Sigmoid colon (tissue), 3 donors: Measurements from ENCODE around the gene SLC17A9.

Experiments
- CTCF ChIP-seq, 4 experiments: fragments of 450-650 bp in 3 of 4; fragments of 200-600 bp in 1 of 4; IDR thresholded peaks; one replicate each; pipeline ENCODE4 v1.5.1; 2016 to 2019; ENCODE audit warnings: antibody characterized with exemption in 4 of 4, mild to moderate bottlenecking in 3 of 4, moderate library complexity in 2 of 4
- POLR2A ChIP-seq, 2 donors: fragments of 450-650 bp; IDR thresholded peaks; one replicate each; pipeline ENCODE4 v1.6.1; 2016; ENCODE audit warnings: antibody characterized with exemption in 2 of 2, mild to moderate bottlenecking in 2 of 2, moderate library complexity in 2 of 2

- TF ChIP-seq POLR2A (IDR thresholded peaks at IDR 0.05), result no peak
- TF ChIP-seq CTCF (IDR thresholded peaks at IDR 0.05), result no peak
These were observed 64.7 kb downstream of the SLC17A9 start for GRCh38 chr20:63017076-63017825.
